VCaP (cell line): ENCODE results near the gene FHIT.
A peak's percentile ranks its signal among the peaks of the same experiment; 100 is the strongest.

Source experiments
- H3K27ac ChIP-seq: fragments of 450-650 bp; 2 replicates; pipeline ENCODE4 v1.5.1; 2017
- CTCF ChIP-seq: fragments of 450-650 bp; conservative IDR thresholded peaks from 2 replicates; pipeline ENCODE4 v1.5.1; 2017; ENCODE audit warnings: mild to moderate bottlenecking, moderate library complexity

FHIT gene

GRCh38 chr3:60970850-60971249, 280.4 kb downstream of the FHIT start:
- no peak for TF ChIP-seq CTCF
- no peak overlapping the region for H3K27ac ChIP-seq

- TF ChIP-seq CTCF = no peak
- no peak overlapping the region for H3K27ac ChIP-seq
Observed at GRCh38 chr3:60967141-60967540, 284.1 kb downstream of the FHIT start.

DNA sequence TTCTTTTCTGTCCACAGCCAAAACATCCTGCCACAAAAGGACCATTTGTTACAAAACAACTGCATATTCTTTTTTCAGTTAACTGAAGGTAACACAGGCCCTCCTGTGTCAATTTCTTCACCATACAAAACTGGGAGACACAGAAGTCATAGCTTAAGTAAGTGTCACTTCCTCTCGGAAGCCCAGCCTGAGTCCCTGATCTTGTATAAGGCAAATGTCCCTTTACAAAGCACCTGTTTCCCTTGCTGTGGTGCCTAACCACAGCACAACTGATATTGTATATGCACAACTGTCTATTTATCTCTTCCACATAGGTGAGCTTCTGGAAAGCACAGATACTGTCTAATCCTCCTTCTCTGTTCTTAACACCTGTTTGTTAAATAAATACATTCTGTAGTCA, 293.7 kb downstream of the FHIT start:
- TF ChIP-seq CTCF = no peak
- H3K27ac ChIP-seq = peak overlapping the region; percentile 93; the same call in 1 of the 2 replicates

GRCh38 chr3:60956729-60957128, 294.5 kb downstream of the FHIT start:
- TF ChIP-seq CTCF = no peak

DNA sequence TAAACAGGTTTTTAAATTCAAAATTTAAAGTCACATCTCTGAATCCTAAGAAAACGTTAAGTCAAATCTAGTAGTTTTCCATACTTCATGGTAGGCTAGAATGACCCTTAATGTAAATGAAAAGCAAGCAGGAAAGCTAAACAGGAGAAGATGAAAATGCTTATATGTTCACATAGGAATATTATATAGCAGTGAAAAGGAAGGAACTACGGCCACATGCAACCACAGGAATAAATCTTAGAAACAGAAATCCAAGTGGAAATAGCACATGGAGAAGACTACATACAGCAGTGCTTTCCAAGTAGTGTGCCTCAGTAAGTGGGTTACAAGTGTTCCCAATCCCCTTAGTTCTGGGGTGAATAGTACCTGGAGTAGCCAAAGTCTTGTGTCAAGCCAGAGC, 296.2 kb downstream of the FHIT start:
- peak overlapping the region; percentile 93 for H3K27ac ChIP-seq
- no peak for TF ChIP-seq CTCF

More at GRCh38 chr3:60956729-60957128, 294.5 kb downstream of the FHIT start:
- peak overlapping the region; percentile 93; the same call in 1 of the 2 replicates for H3K27ac ChIP-seq

GRCh38 chr3:60954048-60954447, 297.2 kb downstream of the FHIT start:
- TF ChIP-seq CTCF = no peak
- H3K27ac ChIP-seq = peak overlapping the region; percentile 93

- H3K27ac ChIP-seq = peak overlapping the region; percentile 93
- no peak for TF ChIP-seq CTCF
Observed at GRCh38 chr3:60953351-60953750, 297.9 kb downstream of the FHIT start.
